Kasumi-1 (cell line): ENCODE data around the gene KRTAP2-2.

ENCODE experiments used
- DNase-seq, 2 experiments: peaks; one replicate each; lab custom pipeline; 2025; lab: John Stamatoyannopoulos, UW

The KRTAP2-2 gene

GRCh38 chr17:41020336-41020735 is 34.7 kb downstream of the KRTAP2-2 start:
- no peak for DNase-seq

GRCh38 chr17:41019415-41019814 is 35.6 kb downstream of the KRTAP2-2 start:
- no peak for DNase-seq

- no peak for DNase-seq
Measured at GRCh38 chr17:41018541-41018940, 36.5 kb downstream of the KRTAP2-2 start.

- no peak for DNase-seq
Measured at GRCh38 chr17:41016578-41017215, 38.3 kb downstream of the KRTAP2-2 start.

GRCh38 chr17:41015454-41015853 is 39.6 kb downstream of the KRTAP2-2 start:
- no peak for DNase-seq

- no peak for DNase-seq
Measured at GRCh38 chr17:41013606-41014005, 41.4 kb downstream of the KRTAP2-2 start.

- DNase-seq: no peak
Measured at GRCh38 chr17:41013181-41013580, 41.8 kb downstream of the KRTAP2-2 start.

- no peak for DNase-seq
Measured at GRCh38 chr17:41012326-41013120, 42.5 kb downstream of the KRTAP2-2 start.

- DNase-seq: no peak
Measured at GRCh38 chr17:41010441-41010840, 44.6 kb downstream of the KRTAP2-2 start.

- no peak for DNase-seq
Measured at GRCh38 chr17:41009936-41010335, 45.1 kb downstream of the KRTAP2-2 start.

- no peak for DNase-seq
Measured at GRCh38 chr17:41009301-41009760, 45.7 kb downstream of the KRTAP2-2 start.

GRCh38 chr17:41008811-41009210 is 46.2 kb downstream of the KRTAP2-2 start, which contains the start of gene KRTAP3-1:
Gene KRTAP3-1 (minus strand): TSS chr17:41009128. CDS start chr17:41009074, 54 bp downstream.
- DNase-seq: no peak
